BJ (cell line): ENCODE results near the gene TESK2. TPM values are rescaled to one million over a fixed set of nuclear protein-coding genes. Genes with fewer than 3 reads are reported as not detected.
A peak's percentile ranks its signal among the peaks of the same experiment; 100 is the strongest.

Source experiments
- CTCF ChIA-PET: fragments of 350-600 bp; formaldehyde crosslinking; extraction: SDS; loops from one replicate; lab custom pipeline; 2021; ENCODE audit warnings: antibody characterized with exemption, inconsistent platforms; lab: Yijun Ruan, JAX
- POLR2A ChIA-PET: fragments of 300-600 bp; sonication (Branson Sonifier 250); formaldehyde crosslinking; extraction: SDS; loops from one replicate; lab custom pipeline; 2021; ENCODE audit warnings: antibody characterized with exemption; lab: Charles Lee
- DNase-seq: peaks from one replicate; pipeline ENCODE4 v3.0.0-alpha.2; 2011; ENCODE audit warnings: low read depth
- H3K27me3 ChIP-seq: 2 replicates; pipeline ENCODE4 v1.6.0; 2011; ENCODE audit warnings: low read length; ENCODE audit not compliant: control insufficient read depth, insufficient read depth
- H3K36me3 ChIP-seq: 2 replicates; pipeline ENCODE4 v1.5.1; 2011; ENCODE audit warnings: low read length; ENCODE audit not compliant: control insufficient read depth, insufficient read depth
- H3K4me3 ChIP-seq: 2 replicates; pipeline ENCODE4 v1.5.1; 2011; ENCODE audit warnings: low read depth, mild to moderate bottlenecking, control low read depth, low read length
- polyA plus RNA-seq: library from polyadenylated mRNA; depleted of rRNA; stranded (reverse); fragments of >200 nt; gene quantifications from 2 replicates; pipeline ENCODE4 v1.2.3, GENCODE V29; 2011
- TF ChIP-seq, protein P1 (sequence below): IDR thresholded peaks from 2 replicates; pipeline ENCODE4 v1.5.1; 2011; ENCODE audit warnings: low read depth, mild to moderate bottlenecking, control low read depth, inconsistent platforms, low read length, moderate library complexity; ENCODE audit not compliant: insufficient read depth

The TESK2 gene
- polyA plus RNA-seq, 1 experiment, result 2.5 TPM

- Histone ChIP-seq H3K27me3 (no peaks in the 10 kb centered on the region), H3K4me3 (no peak overlapping the region), H3K36me3 (no peaks in the 10 kb centered on the region)
- DNase-seq, result no peak
- CTCF ChIA-PET, result interaction anchor here (1.3 to 1.7 kb wide), 2 partner anchors 18 to 115 kb away, joined by 5 to 6 read pairs; no protein-coding TSS in a partner anchor
- TF ChIP-seq, protein P1, sequence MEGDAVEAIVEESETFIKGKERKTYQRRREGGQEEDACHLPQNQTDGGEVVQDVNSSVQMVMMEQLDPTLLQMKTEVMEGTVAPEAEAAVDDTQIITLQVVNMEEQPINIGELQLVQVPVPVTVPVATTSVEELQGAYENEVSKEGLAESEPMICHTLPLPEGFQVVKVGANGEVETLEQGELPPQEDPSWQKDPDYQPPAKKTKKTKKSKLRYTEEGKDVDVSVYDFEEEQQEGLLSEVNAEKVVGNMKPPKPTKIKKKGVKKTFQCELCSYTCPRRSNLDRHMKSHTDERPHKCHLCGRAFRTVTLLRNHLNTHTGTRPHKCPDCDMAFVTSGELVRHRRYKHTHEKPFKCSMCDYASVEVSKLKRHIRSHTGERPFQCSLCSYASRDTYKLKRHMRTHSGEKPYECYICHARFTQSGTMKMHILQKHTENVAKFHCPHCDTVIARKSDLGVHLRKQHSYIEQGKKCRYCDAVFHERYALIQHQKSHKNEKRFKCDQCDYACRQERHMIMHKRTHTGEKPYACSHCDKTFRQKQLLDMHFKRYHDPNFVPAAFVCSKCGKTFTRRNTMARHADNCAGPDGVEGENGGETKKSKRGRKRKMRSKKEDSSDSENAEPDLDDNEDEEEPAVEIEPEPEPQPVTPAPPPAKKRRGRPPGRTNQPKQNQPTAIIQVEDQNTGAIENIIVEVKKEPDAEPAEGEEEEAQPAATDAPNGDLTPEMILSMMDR, result no peak
- POLR2A ChIA-PET, result no interaction called here
Observed at GRCh38 chr1:45378184-45378583, 112.8 kb downstream of the TESK2 start.

GRCh38 chr1:45375104-45376090, 115.6 kb downstream of the TESK2 start:
- Histone ChIP-seq H3K4me3 (no peak overlapping the region), H3K36me3 (no peaks in the 10 kb centered on the region), H3K27me3 (no peaks in the 10 kb centered on the region)
- TF ChIP-seq, protein P1, result peak; percentile 13; the same call in 1 of the 2 replicates
- peak; percentile 12 for DNase-seq
- POLR2A ChIA-PET, result no interaction called here
- CTCF ChIA-PET, result interaction anchor here (1.2 kb wide), 1 partner anchor 16 kb away, joined by 5 read pairs; no protein-coding TSS in a partner anchor

- POLR2A ChIA-PET, result no interaction called here
Observed at GRCh38 chr1:45373573-45373972, 117.4 kb downstream of the TESK2 start.

GRCh38 chr1:45370575-45370974, 120.4 kb downstream of the TESK2 start:
- no peak for DNase-seq
- TF ChIP-seq, protein P1, result no peak
- no peaks in the 10 kb centered on the region for H3K27me3 ChIP-seq
- H3K4me3 ChIP-seq, result no peak overlapping the region
- H3K36me3 ChIP-seq, result no peaks in the 10 kb centered on the region
- ChIA-PET CTCF (interaction anchor here (1.1 to 1.8 kb wide), 2 partner anchors 11 to 122 kb away, joined by 3 to 7 read pairs; no protein-coding TSS in a partner anchor), POLR2A (no interaction called here)

More at GRCh38 chr1:45373573-45373972, 117.4 kb downstream of the TESK2 start:
- H3K4me3 ChIP-seq, result no peak overlapping the region
- no peak for DNase-seq
- H3K27me3 ChIP-seq, result no peaks in the 10 kb centered on the region
- no peaks in the 10 kb centered on the region for H3K36me3 ChIP-seq
- CTCF ChIA-PET, result interaction anchor here (1.0 kb wide), 1 partner anchor 119 kb away, joined by 4 read pairs; no protein-coding TSS in a partner anchor
- TF ChIP-seq, protein P1, result no peak

DNA sequence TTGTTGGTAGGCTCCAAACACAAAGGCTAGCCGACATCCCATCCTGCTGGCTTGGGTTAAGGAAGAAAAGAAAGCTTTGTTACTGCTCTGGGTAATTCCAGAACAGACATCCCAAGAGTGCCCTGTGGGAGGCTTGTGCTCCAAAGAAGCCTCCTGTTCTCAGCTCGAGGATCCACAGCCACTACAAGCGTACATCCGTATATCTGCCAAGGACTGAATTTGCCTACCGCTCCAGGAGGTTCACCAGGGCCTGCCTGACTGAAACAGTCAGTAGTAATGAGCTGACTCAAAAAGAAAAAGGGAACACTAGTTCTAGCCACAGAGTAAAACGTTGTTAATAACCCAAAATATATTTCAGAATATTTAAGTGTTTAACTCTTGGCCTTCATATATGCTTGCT, 125.9 kb downstream of the TESK2 start:
- Histone ChIP-seq H3K36me3 (no peaks in the 10 kb centered on the region), H3K4me3 (no peak overlapping the region), H3K27me3 (no peaks in the 10 kb centered on the region)
- ChIA-PET CTCF (interaction anchor here (1.2 to 10.1 kb wide), 2 partner anchors 127 to 351 kb away, joined by 3 to 173 read pairs; partner anchors contain the start of gene TESK2), POLR2A (no interaction called here)
- TF ChIP-seq, protein P1, result no peak
- no peak for DNase-seq
